Stimulated activated CD4-positive, alpha-beta T cell treated with anti-CD3 and anti-CD28 coated beads, Interleukin-4, amount 100 ng/mL, for 1 hour (primary cell): ENCODE results near the gene DACT2.
"Not testable (repeated sequence)": the region's sequence is repeated elsewhere in the genome, so short reads cannot be mapped to it uniquely, and the experiment has no call there.

Experiments
- DNase-seq: peaks from one replicate; pipeline ENCODE4 v3.0.0-alpha.2; 2020

The DACT2 gene

DNA sequence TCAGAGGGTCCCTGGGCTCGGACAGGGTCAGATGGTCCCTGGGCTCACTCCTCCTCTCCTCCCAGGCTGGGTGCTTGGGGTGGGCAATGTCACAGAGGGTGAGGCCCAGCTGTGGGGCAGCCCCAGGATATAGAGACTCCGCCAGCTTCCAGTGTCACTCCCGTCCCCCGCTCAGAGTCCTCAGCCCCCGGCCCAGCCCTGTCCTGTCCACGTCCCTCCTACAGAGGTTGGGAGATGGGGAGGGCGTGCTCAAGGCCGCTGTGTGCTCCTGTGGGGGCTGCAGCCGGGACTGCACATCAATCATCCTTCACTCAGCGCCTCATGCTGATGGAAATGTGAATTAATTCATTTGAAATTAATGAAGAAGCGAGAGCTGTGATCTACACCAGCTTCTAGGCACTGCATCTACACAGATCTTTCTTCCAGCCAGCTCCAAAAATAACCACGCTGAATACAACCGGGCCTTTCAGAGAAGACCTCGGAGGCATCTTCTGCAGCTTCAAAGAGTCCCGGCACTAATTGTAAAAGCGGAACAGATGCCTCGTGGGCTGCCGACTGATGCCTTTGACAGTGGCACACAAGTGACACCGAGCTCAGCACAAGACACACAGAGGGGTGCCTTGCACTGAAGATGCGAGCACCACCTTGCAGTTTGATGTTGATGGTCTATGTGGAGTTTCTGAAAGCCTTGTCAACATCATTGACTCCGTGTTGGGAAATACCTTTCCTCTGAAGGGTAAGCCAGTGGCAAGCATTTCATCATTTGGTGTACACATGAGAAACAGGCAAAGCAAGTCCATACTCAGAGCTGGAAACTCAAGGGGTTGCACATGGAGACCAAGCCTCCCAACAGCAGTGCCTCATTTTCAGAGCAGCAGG lies 39.3 kb downstream of the DACT2 start:
- DNase-seq, result no peak

DNA sequence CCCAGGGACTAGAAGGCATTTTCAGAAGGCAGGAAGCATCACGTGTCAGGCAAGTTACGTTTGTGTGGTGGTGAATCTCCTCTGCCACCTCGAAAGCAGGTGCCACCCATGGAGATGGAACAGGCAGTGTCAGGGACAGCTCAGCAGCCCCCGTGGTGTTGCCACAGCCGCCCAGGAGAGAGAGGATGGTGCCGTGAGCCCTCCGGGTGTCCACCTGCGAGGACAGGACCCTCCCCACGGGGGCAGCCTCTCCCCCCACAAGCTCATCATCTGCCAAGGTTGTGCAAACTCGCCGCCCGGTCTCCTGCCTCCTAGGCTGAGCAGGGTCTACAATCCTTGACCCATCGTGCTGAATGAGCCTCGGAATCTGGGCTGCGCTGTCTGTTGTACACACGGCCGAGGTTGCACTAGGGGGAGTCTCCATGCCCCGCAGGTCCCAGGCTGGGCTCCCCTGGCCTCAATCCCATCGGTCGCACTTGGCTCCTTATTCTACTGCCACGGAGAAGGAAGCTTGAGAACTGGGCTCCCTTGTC lies 40.1 kb downstream of the DACT2 start:
- DNase-seq, result no peak

DNA sequence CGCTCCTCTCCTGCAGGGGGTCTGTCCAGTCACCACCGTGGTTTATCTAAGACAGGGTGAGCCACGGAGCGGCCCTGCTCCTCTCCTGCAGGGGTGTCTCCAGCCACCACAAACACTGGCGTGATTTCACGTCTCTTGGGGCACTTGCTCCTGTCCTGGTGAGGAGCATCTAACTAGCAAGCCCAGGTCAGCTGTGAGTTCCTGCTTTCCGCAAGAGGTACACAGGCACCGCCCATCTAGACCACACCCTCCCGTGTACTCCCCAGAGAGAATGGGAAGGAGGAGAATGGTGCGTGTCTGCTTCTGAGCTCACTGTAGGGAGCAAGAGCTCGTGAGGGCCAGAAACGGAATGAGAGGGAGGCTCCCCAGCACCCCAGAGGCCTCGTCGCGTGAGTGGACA lies 40.7 kb downstream of the DACT2 start:
- DNase-seq, result no peak

GRCh38 chr6:168277274-168277669 lies 42.3 kb downstream of the DACT2 start:
- DNase-seq, result no peak

GRCh38 chr6:168276576-168277273 lies 42.9 kb downstream of the DACT2 start:
- no peak for DNase-seq

DNA sequence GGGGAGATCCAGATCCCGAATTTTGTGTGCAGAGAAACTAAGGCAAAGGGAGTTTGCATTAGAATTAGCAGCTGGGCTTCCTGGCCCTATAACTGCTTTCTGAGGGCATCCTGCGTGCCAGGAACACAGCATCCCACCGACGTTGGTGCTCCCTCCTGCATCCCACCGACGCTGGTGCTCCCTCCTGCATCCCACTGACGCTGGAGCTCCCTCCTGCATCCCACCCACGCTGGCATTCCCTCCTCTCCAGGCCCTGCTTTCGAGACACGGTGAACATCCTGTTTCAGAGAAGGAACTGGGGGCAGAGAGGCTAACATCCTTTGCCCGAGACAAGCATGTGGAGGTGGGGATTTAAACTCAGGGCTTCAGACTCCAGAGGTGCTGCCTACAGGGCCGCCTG lies 44.4 kb downstream of the DACT2 start:
- no peak for DNase-seq

- DNase-seq, result no peak
Measured at GRCh38 chr6:168274037-168274952, 45.3 kb downstream of the DACT2 start.

DNA sequence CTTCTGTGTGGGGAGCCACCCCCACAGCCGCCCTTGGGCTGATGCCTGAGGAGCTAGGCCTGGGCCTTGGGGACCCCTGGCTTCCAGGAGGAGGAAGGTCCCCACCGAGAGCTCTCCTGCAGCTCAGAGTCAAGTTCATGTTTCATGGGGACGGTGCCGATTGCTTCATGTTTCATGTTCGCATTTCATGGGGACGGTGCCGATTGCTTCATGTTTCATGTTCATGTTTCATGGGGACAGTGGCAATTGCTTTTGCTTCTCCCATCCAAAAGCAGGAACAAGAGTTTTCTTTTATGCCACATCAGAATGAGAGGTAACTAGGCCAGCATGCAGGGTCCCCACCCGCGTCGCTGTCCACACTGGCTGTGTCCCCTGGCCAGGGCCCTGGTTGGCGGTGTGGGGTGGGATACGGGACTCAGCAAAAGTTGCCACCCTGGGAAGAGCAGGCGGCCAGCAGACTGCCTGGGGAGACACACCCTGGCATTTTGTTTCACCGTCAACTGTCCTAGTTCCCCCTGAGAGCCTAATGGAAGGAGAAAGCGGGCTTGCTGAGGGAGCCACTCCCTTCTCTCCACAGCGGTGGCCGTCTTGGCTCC lies 46.0 kb downstream of the DACT2 start:
- no peak for DNase-seq

DNA sequence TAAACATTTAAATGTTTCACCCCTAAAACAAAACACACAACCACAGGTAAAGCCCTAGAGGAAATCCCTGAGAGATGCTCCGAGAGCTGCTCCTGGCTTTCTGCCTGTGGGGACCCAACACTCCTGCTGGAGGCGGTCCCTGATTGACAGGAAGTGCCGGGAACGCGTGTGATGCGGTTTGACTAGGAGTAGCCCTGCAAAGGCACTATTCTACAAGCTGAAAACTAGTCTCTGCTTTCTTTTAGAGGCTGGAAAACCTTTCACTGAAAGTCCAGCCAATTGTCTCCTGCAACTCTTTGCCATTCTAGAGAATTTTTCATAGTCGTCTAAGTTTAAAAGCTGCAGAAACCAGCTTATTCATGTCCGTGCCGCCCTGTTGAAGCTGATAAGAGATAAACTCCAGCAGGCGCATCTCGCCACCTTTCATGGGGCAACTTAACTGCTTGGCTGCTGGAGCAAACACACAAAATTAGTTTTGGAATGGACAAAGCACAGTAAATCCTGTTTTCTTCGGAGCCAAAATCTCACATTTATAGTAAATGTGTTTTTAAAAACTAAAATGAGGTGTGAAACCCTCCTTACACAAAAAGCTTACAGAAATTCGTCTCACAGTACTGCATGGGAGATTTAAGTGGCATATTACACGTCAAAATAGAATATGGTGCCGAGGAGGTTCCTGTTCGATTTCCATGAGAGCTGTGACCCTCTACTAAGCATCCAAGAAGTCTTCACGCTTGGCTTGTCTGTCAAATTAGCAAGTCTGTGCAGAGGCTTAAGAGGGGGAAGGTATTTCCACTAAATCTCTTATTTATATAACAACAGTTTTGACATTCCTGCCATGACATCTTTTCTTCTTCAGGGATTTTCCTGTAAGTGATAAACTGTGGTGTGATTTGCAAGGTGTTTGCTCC lies 46.9 kb downstream of the DACT2 start:
- no peak for DNase-seq

DNA sequence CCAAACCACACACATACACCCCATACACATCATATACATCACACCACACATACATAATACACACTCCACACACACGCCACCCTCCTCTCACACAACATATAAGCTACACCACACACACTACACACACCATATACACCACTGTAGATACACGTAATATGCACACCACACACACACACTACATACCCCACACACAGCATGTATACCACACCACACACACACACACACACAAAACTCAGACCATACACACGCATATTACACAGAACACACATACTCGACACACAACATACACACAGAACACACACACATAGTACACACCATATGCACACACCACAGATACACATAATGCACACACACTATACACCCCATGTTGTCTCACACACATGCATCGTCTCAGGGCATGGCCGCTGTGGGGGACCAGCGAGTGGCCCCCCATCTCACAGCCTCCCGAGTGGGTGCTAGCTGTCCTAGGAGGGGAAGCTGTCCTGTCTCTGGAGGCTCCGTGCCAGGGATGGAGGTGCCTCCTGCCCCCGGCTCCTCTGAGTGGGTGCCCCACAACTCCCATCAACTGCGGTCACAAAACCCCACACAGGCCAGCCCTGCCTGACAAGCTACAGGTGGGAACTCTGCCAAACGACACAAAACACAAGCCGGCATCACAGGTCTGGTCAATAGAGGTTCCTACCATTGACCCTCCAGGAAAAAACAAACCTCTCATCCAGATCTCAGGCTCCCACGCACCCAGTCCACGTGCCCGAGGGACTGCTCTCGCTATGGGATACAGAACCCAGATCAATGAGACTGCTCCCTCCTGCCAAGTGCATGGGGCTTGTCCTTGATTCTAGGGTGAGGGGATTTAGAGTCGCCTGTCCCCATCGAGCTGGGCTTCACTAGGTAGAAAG lies 49.1 kb downstream of the DACT2 start:
- DNase-seq, result no peak

- no peak for DNase-seq
Measured at GRCh38 chr6:168269455-168270243, 49.9 kb downstream of the DACT2 start.

DNA sequence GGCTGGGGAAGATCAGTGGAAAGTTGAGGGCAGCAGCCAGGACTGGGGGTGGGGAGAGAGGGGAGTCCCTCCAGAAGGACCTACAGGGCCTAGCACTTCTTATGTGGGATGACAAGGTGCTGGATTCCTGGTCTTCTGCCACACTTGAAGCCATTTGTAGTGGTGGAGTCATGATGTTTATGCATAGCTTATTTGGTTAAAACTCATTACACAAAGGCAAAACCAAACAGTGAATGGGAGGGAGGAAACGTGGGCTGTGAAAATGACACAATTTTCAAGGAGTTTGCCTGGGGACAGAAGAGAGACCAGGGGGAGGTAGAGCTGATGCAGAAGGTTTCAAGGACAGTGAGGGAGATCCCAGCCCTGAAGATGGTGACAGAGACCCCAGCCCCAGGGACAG lies 50.8 kb downstream of the DACT2 start:
- no peak for DNase-seq

DNA sequence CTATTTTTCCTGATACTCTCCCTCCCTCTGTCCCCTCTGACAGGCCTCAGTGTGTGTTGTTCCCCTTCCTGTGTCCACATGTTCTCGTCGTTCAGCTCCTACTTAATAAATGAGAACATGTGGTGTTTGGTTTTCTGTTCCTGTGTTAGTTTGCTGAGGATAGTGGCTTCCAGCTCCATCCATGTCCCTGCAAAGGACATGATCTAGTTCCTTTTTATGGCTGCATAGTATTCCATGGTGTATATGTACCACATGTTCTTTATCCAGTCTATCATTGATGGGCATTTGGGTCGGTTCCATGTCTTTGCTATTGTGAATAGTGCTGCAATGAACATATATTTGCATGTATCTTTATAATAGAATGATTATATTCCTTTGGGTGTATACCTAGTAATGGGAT lies 51.8 kb downstream of the DACT2 start:
- not testable (repeated sequence) for DNase-seq

GRCh38 chr6:168265827-168266815 lies 53.5 kb downstream of the DACT2 start:
- DNase-seq, result no peak

GRCh38 chr6:168265394-168265793 lies 54.2 kb downstream of the DACT2 start:
- no peak for DNase-seq

- no peak for DNase-seq
Measured at GRCh38 chr6:168264593-168265335, 54.8 kb downstream of the DACT2 start.

- DNase-seq, result no peak
Measured at GRCh38 chr6:168263351-168263905, 56.1 kb downstream of the DACT2 start.
